ENCODE data around the gene TMPRSS2.

DNA sequence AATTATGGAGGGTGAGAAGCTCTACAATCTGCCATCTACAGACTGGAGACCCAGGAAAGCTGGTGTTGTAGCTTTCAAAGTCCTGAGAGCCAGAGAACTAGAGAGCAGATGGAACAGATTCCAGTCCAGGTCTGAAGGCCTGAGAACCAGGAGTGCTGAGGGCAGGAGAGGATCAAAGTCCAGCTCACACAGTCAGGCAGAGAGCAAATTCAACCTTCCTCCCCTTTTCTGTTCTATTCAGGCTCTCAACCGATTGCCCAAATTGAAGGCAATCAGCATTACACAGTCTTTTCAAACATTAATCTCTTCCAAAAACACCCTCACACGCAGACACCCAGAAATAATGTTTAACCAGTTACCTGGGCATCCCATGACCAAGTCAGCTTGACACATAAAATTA, 2.5 kb upstream of the TMPRSS2 start:
- no peak for TF ChIP-seq SP4 (CRISPR knock-in tag; IDR thresholded peaks at IDR 0.05)
- TF ChIP-seq U2AF2 (IDR thresholded peaks at IDR 0.05; ENCODE audit: low read depth, low read length): no peak
- no peak for TF ChIP-seq MYC (CRISPR knock-in tag; IDR thresholded peaks at IDR 0.05; ENCODE audit: borderline replicate concordance)

Measured in HepG2 (cell line).